Measurements from ENCODE around the gene SLC28A1.
"Not testable (repeated sequence)": the region's sequence is repeated elsewhere in the genome, so short reads cannot be mapped to it uniquely, and the experiment has no call there.

The SLC28A1 gene

DNA sequence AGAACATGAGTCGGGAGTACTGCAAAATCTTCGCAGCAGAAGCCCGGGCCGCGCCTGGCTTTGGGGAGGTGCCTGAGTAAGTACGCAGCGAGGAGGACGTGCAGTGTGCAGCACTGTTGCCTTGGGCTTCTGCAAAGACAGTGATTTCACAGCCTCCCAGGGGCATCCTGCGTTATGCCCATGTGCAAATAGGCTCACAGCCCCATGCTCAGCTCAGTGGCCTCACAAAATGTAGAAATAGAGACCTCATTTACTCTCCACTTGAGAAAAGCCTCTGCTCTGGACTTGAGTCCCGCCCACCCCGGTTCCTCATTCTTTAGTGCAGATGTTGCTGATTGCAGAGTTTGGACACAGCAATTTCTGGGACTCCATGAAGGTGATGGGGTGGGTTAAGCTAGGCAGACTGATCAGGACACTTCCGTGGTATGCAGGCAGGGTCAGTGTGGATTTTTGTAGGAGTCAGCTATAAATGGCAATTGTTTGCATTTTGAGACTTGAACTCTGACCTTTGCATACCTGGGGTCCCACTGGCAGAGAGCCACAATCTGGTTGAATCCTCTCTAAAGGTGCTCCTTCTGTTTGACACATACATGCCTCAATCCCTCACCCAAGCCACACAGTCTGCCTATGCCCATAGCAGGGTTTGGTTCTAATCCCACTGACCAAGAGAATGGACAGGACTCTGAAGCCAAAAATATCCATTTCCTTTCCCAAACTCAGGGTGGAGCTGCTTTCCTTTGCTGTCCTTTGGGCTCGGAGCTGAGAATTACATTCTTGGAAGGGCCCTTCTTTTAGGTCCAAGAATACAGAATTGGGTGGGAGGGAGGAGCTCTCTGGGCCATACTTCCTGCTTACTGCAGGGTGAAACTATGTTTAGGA lies 20.7 kb upstream of the SLC28A1 start:
- DNase-seq, result no peak

- no peak for DNase-seq
Observed at GRCh38 chr15:84864444-84864795, 20.0 kb upstream of the SLC28A1 start.

DNA sequence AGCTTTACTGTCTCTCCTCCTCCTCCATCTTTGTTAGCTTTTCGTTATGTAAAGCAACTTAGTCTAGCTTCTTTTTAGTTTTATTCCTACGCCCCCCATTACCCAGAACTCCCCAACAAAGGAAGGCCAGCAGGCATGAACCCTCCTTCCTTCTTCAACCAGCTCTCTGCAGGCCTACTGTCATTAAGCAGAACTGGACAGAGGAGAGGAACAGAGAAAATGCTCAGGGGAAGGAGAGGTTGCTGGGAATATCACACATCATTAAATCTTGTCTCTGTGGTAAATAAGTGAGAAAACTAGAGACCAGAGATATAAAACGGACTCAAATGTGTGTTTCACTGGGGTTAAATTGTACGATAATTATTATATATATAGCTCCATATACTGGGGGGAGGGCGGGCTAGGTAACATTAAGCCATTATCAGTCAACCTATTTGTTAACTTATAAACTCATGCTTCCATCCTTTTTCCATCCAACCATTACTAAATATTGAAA lies 19.3 kb upstream of the SLC28A1 start:
- no peak for DNase-seq

GRCh38 chr15:84868037-84868880 lies 16.2 kb upstream of the SLC28A1 start:
- no peak for DNase-seq

- DNase-seq, result no peak
Observed at GRCh38 chr15:84869510-84869909, 15.0 kb upstream of the SLC28A1 start.

GRCh38 chr15:84871428-84871985 lies 13.0 kb upstream of the SLC28A1 start:
- no peak for DNase-seq

DNA sequence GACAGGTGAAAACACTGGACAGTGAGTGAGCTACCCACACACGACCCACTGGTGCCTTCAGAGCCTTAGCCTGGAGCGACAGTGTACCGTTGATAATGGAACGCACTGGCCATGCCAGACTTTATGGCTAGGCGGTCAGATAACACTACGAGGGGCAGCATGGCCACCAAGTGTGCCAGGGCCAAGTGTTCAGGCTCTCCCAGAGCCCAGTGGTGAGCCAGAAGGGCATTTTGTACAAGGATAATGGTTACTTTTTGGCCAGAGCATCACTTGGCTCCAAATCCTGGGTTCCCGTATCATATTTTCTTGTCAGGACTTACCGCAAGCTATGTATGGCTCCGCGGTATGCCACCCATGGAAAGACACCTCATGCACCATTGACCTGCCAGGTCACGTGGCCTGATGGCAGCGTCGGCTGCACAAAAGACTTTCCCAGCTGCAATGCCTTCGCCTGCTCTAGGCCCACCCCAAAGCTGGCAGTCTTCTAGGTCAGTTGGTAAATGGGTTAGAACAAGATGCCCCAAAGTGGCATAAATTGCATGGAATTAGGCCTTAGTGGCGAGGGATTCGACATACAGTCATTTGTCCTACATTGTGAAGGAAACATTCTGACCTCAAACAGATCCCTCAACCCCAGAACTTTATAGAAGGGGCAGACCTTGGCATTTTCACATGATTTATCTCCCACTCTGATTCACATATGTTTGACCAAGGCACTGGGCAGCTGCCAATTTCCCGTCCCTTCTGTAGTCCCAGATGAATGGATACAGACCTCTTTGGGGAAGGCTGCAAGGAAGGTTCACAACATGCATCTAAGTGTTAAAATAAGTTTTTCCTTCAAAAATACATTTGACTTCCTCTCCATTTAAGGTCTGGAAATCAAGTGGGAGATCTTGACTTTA lies 12.2 kb upstream of the SLC28A1 start:
- no peak for DNase-seq

DNA sequence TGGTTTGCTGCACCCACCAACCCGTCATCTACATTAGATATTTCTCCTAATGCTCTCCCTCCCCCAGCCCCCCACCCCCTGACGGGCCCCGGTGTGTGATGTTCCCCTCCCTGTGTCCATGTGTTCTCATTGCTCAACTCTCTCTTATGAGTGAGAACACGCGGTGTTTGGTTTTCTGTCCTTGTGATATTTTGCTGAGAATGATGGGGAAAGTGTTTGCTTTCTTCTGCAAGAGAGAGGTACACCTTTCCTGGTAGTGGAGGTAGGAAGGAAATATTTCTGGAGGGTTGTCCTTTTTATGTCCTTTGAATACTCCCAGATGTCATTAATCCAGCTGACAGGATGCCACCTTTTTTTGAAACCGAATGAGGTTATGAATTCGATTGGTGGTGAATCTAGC lies 10.5 kb upstream of the SLC28A1 start:
- no peak for DNase-seq

- no peak for DNase-seq
Observed at GRCh38 chr15:84874981-84875699, 9.3 kb upstream of the SLC28A1 start.

DNA sequence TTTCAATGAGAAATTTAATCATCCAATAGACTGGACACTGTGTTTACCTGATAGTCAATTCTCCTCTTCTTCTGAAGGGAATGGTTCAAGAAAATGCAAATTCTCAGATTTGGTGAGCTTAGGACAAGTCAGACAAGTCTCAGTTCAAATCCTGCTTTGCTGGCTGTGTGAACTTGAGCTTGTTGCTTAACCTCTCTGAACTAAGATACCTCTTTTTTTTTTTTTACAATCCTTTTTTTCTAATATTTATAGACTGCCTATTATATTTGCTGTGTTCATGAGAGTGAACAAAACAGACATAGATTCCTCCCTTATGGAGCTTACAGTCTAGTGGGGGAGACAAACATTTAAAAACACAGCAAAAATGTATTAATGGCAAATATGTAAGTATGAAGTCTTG lies 8.2 kb upstream of the SLC28A1 start:
- no peak for DNase-seq

GRCh38 chr15:84877701-84878100 lies 6.8 kb upstream of the SLC28A1 start:
- not testable (repeated sequence) for DNase-seq

DNA sequence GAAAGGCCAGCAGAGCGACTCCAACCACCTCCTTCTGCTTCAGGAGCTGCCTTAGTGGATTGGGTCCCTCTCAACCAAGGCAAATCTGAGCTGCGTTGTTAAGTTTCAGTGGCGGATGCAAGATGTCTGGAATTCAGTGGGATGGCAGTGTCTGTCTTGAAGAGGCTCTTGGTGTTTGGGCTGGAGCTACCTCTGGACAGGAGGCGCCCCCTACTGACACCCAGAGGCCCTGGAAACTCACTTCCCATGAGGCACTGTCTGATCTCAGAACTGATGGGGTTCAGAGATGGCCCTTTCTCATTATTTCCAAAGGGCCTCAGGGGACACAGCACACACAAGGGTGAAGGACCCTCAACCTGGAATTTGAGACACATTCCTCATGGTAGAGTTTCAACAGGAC lies 6.0 kb upstream of the SLC28A1 start:
- peak; percentile 8 to 40 for DNase-seq

DNA sequence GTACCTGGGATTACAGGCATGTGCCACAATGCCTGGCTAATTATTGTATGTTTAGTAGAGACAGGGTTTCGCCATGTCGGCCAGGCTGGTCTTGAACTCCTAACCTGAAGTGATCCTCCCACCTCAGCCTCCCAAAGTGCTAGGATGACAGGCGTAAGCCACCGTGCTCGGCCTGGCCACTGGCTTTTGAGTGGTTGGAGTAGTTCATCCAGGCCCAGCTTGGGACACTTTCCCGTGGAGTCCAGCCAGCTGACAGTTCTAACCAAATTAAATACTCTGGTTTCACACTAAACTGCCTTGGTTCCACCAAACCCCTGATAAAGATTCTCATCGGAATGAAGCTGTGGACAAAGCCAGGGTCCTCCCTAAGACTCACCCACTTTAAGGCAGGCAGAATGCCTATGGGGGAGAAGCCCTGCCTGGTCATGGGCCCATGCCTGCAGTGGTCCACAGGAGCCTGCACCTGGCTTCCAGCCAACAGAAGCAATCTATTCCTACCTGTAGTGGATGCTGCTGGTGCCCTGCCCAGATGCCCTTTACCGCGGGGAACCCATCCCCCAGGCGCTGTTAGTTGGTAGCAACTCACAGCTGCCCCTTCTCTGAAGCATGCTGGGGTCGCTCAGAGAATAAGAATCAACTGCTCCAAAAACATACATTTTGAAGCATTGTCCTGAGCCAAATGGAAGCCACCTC lies 5.2 kb upstream of the SLC28A1 start:
- no peak for DNase-seq

DNA sequence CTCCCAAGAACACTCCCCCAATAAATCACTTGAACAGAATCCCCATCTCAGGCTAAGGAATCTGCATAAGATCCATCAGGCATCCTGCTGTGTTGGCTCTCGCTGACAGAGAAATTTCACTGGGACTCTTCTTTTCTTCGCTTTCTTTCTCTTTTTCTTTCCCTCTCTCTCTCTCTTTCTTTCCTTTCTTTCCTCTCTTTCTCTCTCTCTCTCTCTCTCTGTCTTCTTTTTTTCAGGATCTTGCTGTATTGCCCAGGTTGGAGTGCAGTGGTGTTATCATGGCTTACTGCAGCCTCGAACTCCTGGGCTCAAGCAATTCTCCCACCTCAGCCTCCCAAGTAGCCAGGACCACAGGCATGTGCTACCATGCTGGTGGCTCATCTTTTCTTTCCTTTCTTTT lies 4.5 kb upstream of the SLC28A1 start:
- no peak for DNase-seq

DNA sequence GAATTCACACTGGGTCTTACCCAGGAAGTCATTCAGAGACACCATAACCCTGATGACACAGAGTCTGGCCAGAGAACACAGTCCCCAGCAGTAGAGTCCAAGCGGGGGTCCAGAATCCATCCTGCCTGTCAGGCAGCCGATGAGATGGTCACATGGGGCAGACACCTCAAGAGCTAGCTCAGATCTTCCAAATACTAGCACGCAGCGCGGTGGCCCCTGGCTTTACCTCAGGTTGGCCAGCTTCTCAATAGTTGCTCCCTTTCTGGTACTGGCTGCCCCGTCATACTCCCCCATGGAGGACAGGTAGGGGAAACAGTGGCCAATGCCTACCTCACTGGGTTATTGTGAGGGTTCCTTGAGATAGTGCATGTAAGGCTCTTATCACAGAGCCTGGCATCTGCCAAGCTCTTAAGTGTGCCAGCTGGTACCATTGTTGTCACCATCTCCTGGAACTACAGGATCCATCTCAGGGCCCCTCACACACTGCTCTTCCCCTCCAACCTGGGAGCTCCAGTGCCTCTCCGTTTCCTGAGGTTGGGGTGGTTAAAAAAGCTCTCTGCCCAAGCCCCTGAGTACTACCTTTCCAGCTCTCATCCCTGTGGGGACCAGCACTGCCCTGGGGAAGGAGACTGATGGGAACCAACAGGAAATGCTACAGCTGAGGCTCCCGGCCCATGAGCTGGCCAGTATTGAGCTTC lies 3.5 kb upstream of the SLC28A1 start:
- DNase-seq, result no peak

DNA sequence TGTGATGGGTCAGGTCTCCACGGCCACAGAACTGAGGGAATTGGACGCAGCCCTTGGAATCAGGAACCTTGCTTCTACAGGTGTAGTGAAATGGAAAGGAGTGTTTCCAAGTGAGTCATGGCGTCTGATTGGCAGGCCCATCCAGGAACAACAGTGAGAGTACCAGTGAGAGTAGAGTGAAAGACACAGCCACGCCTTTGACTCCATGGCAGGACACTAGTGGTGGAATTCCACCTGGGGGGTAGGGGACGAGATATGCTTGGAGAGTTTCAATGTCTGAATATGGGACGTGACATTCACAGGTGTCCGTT lies 3.0 kb upstream of the SLC28A1 start:
- DNase-seq, result no peak

DNA sequence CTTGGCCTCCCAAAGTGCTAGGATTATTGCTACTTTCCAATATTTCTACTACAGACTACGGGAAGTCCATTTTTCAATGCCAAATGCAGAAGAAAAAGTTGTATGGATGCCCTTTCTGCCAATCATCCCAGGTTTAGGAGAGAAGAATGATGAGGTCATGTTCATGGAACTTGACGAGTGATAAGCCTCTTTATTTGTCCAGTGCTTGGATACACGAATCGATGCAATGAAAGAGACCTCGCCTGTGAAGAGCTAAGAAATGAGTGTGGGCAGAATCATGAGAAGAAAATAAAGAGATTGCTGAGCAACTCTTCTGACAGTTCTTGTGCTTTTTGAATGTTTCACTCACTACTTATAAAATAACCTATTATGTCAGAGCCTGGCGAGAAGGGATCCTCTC lies 996 bp upstream of the SLC28A1 start:
- DNase-seq, result no peak

DNA sequence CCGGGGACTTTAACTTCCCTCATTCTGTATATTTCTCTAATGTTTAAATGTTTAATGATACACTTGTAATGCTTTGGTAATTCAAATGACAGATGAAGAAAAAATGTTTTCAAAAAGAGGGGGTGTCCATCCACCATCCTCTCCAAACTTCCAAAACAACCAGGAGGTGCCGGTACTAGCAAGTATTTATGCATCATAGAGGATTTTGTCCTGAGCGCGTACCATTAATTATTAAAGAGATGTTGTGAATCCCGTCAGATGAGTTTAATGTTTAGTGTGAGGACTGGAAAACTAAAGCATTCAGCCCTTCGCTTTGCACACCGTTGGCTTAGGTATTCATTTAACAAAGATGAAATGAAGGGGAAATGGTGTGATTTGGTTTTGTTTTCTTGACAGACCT lies 1.3 kb downstream of the SLC28A1 start:
- no peak for DNase-seq

DNA sequence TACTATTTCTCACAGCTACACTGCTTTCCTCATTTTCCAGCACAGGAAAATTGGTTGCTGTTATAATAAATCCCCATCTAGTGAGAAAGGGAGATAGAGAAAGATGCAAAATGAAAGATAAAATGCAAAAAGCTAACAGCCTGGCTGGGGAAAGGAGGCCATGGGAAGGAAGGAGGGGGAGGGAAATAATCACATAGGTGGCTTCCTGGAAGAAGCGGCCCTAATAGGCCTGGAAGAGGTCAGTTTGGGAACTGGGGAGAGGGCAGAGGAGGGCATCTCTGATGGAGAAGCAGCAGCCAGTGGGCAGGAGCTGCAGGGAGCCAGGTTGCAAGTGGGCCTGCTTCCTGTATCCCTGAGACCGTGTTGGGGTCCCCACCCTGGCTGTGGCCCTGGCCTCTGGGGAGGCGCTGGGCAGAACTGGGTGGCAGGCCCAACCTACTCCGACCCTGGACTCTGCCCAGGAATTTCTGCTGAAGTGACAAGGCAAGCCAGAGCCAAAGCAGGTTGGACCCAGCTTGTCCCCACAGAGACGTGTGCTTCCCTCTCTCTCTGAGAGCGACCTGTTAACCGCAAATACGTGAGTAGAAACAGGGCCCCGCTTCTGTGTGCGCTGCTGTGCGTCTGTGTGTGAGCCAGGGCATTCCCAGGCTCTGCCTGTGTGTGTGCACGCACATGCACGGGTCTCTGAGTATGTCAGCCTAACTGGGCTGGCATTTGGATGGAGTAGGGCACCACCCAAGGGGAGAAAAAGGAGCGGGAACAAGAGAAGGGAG lies 1.9 kb downstream of the SLC28A1 start:
- DNase-seq, result no peak

GRCh38 chr15:84886984-84887299 lies 2.5 kb downstream of the SLC28A1 start:
- DNase-seq, result no peak

Measured in NCI-H446 (cell line).